SK-N-SH (cell line): ENCODE results near the gene STH.

Experiments used
- CTCF ChIP-seq: fragments of 200-600 bp; sonication (generic); IDR thresholded peaks from 2 replicates; pipeline ENCODE4 v1.6.1; 2017; ENCODE audit warnings: antibody characterized with exemption, mild to moderate bottlenecking, moderate library complexity
- EP300 ChIP-seq, 2 experiments: IDR thresholded peaks; 2 replicates each; pipeline versions ENCODE4 v1.4.0 to v1.6.1; 2012; ENCODE audit warnings: borderline replicate concordance in 1 of 2, low read depth in 1 of 2, low read length in 1 of 2
- EZH2phosphoT487 ChIP-seq: fragments of 200-600 bp; sonication (generic); IDR thresholded peaks from 2 replicates; pipeline ENCODE4 v1.6.1; 2017; ENCODE audit warnings: low read depth, mixed run types, mild to moderate bottlenecking, antibody characterized with exemption, moderate library complexity, borderline replicate concordance
- NFIC ChIP-seq: IDR thresholded peaks from 2 replicates; pipeline ENCODE4 v1.4.0; 2012; ENCODE audit warnings: borderline replicate concordance
- NRF1 ChIP-seq: IDR thresholded peaks from 2 replicates; pipeline ENCODE4 v1.6.1; 2012; ENCODE audit warnings: low read depth, mild to moderate bottlenecking, low read length
- POLR2AphosphoS5 ChIP-seq: IDR thresholded peaks from 2 replicates; pipeline ENCODE4 v1.6.1; 2012; ENCODE audit warnings: low read depth, low read length
- RAD21 ChIP-seq: IDR thresholded peaks from 2 replicates; pipeline ENCODE4 v1.6.1; 2012; ENCODE audit warnings: mild to moderate bottlenecking, low read length
- SMC3 ChIP-seq: IDR thresholded peaks from 2 replicates; pipeline ENCODE4 v1.6.1; 2012; ENCODE audit warnings: low read depth, low read length, improper control_type of control experiment
- TAF1 ChIP-seq: IDR thresholded peaks from 2 replicates; pipeline ENCODE4 v1.6.1; 2012; ENCODE audit warnings: low read depth, mild to moderate bottlenecking, low read length, moderate library complexity, borderline replicate concordance
- TCF12 ChIP-seq: IDR thresholded peaks from 2 replicates; pipeline ENCODE4 v1.4.0; 2012
- TF ChIP-seq, protein P1 (sequence below): IDR thresholded peaks from 2 replicates; pipeline ENCODE4; 2012
- TF ChIP-seq, protein P2 (sequence below): IDR thresholded peaks from 2 replicates; pipeline ENCODE4 v1.6.1; 2012; ENCODE audit warnings: mild to moderate bottlenecking, low read depth, low read length, moderate library complexity
- TF ChIP-seq, protein P3 (sequence below): IDR thresholded peaks from 2 replicates; pipeline ENCODE4 v1.4.0; 2012; ENCODE audit warnings: low read depth, borderline replicate concordance

GRCh38 chr17:46027048-46027975 lies 28.3 kb downstream of the STH start:
- TF ChIP-seq NRF1 (no peak), CTCF (no peak), TCF12 (no peak), NFIC (no peak), EZH2phosphoT487 (no peak), SMC3 (no peak), RAD21 (no peak), TAF1 (no peak), POLR2AphosphoS5 (no peak; the same call in 1 of the 2 replicates), EP300 (IDR thresholded peaks at IDR 0.05; ENCODE audit: borderline replicate concordance in 1 of 2, low read depth in 1 of 2, low read length in 1 of 2) (no peak)
- TF ChIP-seq, protein P1, sequence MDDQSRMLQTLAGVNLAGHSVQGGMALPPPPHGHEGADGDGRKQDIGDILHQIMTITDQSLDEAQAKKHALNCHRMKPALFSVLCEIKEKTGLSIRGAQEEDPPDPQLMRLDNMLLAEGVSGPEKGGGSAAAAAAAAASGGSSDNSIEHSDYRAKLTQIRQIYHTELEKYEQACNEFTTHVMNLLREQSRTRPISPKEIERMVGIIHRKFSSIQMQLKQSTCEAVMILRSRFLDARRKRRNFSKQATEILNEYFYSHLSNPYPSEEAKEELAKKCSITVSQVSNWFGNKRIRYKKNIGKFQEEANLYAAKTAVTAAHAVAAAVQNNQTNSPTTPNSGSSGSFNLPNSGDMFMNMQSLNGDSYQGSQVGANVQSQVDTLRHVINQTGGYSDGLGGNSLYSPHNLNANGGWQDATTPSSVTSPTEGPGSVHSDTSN: no peak
- TF ChIP-seq, protein P2, sequence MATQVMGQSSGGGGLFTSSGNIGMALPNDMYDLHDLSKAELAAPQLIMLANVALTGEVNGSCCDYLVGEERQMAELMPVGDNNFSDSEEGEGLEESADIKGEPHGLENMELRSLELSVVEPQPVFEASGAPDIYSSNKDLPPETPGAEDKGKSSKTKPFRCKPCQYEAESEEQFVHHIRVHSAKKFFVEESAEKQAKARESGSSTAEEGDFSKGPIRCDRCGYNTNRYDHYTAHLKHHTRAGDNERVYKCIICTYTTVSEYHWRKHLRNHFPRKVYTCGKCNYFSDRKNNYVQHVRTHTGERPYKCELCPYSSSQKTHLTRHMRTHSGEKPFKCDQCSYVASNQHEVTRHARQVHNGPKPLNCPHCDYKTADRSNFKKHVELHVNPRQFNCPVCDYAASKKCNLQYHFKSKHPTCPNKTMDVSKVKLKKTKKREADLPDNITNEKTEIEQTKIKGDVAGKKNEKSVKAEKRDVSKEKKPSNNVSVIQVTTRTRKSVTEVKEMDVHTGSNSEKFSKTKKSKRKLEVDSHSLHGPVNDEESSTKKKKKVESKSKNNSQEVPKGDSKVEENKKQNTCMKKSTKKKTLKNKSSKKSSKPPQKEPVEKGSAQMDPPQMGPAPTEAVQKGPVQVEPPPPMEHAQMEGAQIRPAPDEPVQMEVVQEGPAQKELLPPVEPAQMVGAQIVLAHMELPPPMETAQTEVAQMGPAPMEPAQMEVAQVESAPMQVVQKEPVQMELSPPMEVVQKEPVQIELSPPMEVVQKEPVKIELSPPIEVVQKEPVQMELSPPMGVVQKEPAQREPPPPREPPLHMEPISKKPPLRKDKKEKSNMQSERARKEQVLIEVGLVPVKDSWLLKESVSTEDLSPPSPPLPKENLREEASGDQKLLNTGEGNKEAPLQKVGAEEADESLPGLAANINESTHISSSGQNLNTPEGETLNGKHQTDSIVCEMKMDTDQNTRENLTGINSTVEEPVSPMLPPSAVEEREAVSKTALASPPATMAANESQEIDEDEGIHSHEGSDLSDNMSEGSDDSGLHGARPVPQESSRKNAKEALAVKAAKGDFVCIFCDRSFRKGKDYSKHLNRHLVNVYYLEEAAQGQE: no peak
- TF ChIP-seq, protein P3, sequence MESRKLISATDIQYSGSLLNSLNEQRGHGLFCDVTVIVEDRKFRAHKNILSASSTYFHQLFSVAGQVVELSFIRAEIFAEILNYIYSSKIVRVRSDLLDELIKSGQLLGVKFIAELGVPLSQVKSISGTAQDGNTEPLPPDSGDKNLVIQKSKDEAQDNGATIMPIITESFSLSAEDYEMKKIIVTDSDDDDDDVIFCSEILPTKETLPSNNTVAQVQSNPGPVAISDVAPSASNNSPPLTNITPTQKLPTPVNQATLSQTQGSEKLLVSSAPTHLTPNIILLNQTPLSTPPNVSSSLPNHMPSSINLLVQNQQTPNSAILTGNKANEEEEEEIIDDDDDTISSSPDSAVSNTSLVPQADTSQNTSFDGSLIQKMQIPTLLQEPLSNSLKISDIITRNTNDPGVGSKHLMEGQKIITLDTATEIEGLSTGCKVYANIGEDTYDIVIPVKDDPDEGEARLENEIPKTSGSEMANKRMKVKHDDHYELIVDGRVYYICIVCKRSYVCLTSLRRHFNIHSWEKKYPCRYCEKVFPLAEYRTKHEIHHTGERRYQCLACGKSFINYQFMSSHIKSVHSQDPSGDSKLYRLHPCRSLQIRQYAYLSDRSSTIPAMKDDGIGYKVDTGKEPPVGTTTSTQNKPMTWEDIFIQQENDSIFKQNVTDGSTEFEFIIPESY: no peak
